Medulla oblongata (tissue), 1 donor: ENCODE data around the gene MYH16.
"Not testable (repeated sequence)": the region's sequence is repeated elsewhere in the genome, so short reads cannot be mapped to it uniquely, and the experiment has no call there.

Source experiments
- DNase-seq: peaks from one replicate; pipeline ENCODE4 v3.0.0-alpha.2; 2015; ENCODE audit errors: extremely low spot score

MYH16 gene

DNA sequence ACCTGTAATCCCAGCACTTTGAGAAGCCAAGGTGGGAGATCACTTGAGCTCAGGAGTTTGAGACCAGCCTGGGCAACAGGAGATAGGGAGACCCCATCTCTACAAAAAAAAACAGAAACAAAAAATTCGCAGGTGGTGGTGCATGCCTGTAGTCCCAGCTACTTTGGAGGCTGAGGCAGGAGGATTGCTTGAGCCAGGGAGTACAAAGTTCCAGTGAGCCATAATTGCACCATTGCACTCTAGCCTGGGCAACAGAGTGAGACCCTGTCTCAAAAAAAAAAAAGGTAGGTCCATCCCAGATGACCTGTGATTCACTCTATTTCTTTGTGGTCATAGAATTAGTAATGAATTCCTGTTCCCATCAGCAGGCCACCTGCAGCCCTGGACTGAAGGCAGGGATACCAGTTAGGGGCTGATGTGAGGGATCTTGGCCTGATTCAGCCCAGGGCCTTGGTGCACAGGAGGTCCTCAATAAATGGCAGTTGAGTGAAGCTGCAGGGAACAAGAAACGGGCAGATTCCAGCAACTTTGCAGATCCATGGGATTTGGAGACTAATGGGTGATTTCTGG is at the start of gene MYH16:
MYH16 (plus strand) TSS at position 364 of the 570 bp plus-strand sequence.
- no peak for DNase-seq

DNA sequence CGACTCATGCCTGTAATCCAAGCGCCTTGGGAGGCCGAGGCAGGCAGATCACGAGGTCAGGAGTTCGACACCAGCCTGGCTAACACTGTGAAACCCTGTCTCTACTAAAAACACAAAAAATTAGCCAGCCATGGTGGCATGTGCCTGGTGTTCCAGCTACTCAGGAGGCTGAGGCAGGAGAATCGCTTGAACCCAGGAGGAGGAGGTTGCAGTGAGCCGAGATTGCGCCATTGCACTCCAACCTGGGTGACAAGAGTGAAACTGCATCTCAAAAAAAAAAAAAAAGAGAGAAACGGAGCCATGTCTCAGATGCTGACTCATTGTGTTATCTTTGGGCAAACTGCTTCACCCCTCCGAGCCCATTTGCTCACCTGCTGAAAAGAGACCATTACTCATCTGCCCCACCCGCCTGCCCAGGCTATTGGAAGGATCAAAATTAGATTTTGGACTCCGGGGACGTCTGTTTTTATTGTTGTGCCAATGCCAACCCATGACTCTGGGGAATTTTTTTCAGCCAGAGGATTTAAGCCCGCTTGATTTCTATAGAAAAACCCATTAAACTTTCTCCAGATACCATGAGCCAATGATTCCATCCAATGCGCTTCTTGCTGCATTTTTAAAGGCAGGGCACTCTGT is 48.3 kb upstream of the MYH16 start:
- DNase-seq = not testable (repeated sequence)

DNA sequence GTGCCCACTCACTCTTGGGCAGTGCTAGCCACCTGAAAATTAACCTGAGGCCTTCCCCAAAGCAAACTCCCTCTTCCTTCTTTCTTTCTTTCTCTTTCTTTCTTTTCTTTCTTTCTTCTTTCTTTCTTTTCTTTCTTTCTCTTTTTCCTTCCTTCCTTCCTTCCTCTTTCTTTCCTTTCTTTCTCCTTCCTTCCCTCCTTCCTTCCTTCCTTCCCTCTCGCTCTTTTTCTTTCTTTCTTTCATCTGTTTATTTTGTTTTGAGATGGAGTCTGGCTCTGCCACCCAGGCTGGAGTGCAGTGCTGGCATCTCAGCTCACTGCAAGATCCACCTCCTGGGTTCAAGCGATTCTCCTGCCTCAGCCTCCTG is 47.8 kb upstream of the MYH16 start:
- no peak for DNase-seq

DNA sequence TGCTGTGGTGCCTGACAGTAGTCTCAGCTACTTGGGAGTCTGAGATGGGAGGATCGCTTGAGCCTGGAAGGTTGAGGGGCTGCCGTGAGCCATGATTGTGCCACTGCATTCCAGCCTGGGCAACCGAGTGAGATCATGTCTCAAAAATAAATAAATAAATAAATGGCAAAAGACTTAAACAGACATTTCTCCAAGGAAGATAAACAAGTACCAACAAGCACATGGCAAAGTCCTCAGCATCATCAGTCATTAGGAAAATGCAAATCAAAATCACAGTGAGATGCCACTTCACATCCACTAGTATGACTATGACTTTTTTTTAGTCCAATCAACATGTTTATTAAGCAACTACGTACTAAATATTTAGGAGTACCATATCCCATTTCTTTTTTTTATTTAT is 43.4 kb upstream of the MYH16 start:
- no peak for DNase-seq

DNA sequence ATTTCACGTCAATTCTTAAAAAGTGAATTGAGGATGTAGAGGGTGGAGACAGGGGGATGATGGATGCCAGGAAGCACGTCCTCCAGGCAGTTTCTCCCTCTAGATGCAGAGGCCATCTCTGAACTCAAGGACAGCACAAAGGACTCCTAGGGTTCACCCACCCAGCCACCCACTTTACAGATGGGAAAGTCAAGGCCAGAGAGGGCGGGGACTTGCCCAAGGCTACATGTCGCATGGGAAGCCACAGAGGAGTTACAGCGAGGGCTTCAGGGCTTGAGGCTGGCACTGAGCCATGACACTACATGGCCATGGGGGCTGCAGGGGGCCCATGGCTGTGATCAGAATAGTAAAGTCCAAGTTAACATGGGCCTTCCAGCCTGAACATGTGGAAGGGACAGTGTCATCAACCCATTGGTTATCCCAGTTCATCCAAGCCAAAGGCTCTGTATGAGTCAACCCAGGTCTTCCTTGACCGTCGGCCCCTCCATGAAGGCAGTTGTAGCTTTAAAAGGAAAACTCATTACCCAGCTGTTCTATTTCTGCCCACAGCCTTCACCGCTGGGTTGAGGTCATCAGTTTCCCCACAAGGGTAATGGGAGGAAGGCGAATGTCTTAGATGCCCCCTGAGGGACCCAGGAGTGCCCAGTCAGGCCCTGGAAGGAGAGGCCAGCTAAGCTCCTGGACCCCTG is 40.4 kb upstream of the MYH16 start:
- no peak for DNase-seq

DNA sequence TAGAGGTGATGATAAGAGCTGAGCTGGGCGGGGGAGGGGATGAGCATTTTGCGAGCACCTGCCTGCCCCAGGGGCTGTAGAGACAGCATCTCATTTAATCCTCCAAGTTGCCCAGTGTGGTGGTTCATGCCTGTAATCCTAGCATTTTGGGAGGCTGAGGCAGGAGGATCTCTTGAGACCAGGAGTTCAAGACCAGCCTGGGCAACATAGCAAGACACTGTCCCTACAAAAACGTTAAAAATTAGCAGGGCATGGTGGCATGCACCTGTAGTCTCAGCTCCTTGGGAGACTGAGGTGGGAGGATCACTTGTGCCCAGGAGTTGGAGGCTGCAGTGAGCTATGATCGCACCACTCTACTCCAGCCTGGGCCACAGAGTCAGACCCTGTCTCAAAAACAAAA is 39.7 kb upstream of the MYH16 start:
- DNase-seq = not testable (repeated sequence)

DNA sequence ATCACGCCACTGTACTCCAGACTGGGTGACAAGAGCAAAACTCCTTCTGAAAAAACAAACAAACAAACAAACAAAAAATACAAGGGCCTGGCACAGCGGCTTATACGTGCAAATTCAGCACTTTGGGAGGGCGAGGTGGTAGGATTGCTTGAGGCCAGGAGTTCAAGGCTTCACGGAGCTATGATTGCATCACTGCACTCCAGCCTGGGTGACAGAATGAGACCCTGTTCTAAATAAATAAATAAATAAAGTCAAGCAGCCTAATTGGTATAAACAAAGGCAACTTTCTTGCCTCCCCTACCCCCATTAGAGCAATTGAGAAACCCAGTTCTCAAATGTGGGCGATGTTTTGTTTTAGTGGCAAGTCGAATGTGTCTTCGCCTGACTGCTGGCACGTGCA is 38.5 kb upstream of the MYH16 start:
- DNase-seq = no peak

DNA sequence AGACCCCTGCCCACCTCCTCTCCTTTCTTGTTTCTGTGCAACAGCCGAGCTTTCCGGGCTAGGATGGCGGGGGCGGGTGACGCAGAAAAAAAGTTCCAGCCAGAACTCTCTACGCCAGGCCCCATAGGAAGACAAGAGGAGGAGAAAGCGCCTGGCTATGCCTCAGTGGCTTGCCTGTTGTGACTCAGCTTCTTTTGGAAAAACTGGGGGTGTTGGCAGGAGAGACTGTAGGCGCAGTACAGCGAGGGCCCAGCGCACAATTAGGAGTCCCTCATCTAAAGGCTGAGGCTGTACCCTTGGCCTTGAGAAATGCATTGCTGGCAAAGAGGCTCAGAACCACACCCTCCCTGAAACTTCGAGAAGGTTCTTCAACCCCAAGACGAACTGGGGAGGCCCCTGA is 36.7 kb upstream of the MYH16 start:
- no peak for DNase-seq

DNA sequence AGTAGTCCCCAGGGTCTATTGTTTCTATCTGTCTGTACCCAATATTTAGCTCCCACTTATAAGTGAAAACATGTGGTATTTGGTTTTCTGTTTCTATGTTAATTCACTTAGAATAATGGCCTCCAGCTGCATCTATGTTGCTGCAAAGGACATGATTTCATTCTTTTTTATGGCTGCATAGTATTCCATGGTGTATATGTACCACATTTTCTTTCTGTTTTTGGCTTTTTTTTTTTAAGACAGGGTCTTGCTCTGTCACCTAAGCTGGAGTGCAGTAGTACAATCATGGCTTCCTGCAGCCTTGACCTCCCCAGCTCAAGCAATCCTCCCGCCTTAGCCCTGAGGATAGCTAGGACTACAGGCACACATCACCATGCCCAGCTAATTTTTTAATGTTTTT is 34.8 kb upstream of the MYH16 start:
- not testable (repeated sequence) for DNase-seq

DNA sequence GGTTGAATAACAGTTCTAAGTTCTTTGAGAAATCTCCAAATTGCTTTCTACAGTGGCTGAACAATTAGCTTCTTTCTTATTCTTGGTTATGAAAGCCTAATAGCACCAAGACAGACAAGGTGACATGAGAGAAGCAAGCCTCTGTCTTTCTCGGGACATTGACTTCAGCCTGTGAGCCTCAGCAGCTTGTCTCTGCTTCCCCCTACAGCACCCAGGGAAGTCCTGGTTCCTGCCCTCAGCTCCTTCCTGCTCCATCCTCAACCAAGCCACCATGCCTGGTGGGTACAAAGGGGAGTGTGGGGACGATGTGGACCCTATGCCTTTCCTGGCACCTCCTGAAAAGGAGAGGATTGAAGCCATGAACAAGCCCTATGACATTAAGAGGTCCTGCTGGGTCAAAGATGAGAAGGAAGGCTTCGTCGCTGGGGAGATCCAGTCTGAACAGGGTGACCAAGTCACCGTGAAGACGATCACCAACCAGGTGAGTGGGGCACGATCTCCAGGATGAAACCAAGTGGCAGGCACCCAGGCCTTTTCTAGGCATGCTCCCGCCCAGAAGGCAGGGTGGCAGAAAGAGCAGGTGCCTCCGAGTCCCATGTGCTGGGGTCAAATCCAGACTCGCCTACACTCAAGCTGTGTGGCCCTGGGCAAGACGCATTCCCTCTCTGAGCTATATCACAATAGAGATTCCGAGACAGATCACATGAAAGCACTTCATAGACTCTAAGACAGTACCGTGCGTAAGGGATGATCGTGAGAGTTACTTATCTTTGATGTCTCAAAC is 33.9 kb upstream of the MYH16 start:
- no peak for DNase-seq

DNA sequence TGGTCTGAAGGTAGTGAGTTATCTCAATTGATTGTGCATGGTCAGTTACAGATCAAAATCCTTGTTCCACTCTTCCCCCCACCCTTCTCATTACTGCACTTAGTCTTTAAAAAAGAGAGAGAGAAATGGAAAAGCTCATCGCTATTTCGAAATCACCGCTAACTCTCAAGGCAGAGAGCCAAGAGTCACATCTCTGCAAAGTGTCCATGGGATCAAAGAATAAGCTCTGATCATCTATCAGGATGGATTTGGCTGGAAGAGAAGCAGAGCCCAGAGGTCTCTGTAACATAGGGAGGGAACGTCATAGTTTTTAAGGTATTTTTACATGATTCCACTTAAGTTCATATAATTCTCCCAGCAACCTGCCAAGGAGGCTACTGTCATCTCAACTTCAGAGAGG is 30.0 kb upstream of the MYH16 start:
- no peak for DNase-seq

DNA sequence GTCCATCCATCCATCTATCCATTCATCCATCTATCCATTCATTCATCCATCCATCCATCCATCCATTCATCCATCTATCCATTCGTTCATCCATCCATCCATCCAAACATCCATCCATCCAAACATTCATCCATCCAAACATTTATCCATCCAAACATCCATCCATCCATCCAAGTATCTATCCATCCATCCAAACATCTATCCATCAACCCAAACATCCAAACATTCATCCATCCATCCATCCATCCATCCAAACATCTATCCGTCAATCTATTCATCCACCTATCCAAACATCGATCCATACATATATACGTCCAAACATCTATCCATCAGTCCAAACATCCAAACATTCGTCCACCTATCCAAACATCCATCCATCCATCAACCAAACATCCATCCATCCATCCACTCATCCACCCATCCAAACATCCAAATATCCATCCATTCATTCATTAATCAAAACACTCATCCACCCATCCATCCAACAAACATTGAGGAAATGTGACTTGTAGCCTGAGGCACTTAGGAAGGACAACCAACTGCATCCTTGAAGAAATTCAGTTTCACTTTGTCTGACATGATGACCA is 28.8 kb upstream of the MYH16 start:
- no peak for DNase-seq

DNA sequence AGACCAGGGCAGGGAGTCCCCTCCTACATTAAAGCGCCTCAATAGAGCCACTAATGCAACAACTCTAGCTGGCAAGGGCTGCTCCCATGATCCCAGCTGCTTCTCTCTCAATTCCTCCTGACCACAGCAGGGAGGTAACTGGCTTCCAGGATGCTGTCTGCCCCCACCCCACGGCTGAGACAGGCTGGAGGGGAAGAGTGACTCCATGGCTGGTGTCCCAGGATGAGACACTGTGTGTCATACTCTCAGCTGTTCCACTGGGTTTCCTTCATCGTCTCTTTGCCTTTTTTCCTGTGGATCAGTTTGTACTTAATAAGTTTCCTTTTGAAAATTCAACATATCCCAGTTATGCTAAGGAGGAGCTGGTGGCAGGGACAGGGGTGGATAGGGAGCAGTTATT is 27.7 kb upstream of the MYH16 start:
- no peak for DNase-seq

DNA sequence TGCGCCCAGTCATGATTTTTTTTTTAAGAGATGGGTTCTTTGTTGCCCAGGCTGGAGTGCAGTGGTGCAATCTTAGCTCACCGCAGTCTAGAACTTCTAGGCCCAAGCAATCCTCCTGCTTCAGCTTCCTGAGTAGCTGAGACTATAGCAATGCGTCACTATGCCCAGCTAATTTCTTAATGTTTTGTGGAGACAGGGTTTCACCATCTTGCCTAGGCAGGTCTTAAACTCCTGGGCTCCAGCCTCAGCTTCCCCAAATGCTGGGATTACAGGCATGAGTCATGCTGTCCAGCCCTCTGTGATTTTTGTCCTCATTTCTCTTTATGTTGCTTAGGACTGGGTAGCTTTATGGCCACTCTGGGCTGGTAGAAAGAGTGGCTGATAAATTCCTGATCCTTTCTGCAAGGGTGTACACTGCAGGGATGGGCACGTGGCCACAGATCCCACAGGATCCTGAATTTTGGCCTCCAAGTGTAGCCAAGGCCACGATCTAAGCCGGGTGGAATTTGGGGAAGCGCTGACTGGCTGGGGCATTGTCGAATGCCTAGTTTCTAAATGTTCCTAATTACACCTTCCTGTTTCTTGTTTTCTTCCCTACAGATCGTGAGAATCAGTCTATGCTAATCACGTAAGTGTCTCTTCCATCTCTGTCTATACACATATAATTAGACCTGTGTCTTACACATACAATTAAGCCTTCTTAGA is 24.1 kb upstream of the MYH16 start:
- DNase-seq = no peak

DNA sequence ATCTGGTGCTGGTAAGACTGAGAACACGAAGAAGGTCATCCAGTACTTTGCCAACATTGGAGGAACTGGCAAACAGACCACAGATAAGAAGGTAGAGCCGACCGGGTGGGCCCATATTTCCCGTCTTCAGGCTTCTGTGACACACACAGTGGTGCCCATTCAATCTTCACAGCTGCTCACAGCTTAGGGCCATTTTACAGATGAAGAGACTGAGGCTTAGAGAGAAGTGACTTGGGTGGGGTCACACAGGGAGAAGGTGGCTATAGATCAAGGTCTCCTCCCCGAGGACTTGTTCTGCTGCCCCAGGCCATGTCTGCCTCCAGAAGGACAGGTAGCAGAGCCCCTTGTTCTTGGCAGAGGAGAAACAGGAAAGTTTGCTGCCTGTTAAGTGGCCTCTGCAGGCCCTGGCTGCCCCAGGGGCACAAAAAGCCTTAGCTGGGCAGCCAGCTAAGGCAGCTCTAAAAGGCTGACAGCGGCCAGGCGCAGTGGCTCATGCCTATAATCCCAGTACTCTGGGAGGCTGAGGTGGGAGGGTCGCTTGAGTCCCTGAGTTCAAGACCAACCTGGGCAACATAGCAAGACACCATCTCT is 22.6 kb upstream of the MYH16 start:
- no peak for DNase-seq

DNA sequence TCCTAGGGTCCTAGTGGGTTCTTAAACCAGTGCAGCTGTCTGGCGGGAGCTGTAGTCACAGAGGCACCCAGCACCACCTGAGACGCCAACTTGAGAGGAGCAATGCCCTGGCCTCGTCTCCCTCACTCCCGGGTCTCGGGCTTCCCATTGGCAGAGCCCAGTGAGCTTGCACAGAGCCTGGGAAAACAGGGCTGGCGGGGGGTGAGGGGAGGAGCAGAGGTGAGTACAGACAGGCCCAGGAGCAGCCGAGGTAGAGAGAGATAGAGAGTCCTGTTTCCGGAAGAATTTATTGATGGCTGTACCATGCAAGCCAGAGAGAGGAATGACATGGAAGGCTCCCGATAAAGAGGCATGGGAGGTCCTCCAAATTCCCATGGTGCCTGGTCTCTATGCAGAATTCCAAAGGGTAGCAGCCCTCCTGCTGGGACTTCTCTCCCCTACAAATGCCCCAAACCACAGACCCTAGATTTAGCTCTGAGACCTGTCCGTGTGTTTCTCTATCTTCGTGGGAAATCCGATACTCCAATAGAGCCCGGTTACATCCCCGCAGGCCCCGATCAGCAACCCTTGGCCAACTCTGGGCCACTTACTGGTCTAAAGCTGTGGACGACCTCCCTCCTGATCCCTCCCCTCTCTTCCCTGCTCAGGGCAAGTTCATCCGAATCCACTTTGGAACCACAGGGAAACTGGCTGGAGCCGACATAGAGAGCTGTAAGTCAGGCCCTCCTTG is 20.3 kb upstream of the MYH16 start:
- DNase-seq = no peak

DNA sequence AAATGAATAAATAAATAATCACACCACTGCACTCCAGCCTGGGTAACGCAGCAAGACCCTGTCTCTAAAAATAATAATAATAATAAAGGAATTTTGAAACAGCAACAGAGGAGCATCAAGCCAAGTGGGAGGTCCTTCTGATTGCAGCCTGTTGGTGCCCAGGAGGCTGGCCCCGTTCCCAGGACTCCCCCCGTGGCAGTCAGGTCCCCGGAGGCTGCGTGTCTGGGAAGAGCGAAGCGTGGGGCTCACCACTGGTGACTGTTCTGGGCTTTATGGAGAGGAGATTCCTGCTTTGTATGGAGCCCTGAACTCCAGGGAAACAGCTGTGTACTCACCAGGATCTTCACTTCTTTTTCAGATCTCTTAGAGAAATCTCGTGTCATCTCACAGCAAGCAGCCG is 19.3 kb upstream of the MYH16 start:
- DNase-seq = no peak

DNA sequence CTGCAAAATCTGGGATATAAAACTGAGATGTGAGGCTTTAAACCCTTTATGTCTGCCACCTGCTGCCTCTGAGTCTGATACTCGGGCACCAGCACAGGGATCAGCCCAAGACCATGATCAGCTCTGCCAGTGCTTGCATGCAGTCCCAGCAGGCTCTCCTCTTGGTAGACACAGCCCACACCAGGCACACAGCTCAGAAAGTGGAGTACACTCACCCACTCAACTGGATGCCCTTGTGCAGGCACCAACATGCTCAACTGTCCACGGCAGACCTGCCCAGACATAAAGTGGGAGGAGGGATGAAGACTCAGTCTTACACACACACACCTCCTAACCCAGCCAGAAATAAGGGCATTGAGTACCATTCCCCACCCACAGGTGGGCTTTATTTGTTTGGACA is 18.2 kb upstream of the MYH16 start:
- DNase-seq = no peak

DNA sequence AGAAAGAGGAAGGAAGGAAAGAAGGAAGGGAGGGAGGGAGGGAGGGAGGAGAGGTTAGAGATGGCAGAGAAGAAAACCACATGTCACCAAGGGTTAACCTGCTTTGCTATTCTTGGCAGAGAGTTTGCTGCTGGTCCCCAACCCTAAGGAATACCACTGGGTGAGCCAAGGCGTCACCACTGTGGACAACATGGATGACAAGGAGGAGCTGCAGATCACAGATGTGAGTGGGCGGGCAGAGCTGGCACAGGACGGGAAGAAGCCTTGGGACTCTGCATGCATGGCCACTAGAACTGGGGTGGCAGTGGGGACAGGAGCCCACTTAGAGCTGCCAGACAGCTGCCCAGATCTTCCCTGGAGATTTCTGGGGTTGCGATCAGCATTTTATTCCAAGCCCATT is 17.2 kb upstream of the MYH16 start:
- DNase-seq = no peak

DNA sequence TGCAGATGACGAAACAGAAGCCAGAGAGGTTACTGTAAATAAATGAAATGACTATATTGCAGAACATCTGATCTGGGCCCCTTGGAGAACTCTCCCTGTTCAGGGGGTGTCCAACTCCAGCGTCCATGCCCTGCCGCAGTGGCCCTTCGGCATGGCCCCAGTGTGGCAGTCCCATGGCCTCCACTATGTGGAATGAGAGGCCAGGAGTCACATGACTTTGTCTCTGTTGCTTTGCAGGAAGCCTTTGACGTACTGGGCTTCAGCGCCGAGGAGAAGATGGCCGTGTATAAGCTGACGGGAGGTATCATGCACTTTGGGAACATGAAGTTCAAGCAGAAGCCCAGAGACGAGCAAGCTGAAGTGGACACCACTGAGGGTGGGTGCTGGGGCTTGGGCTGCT is 15.6 kb upstream of the MYH16 start:
- no peak for DNase-seq

DNA sequence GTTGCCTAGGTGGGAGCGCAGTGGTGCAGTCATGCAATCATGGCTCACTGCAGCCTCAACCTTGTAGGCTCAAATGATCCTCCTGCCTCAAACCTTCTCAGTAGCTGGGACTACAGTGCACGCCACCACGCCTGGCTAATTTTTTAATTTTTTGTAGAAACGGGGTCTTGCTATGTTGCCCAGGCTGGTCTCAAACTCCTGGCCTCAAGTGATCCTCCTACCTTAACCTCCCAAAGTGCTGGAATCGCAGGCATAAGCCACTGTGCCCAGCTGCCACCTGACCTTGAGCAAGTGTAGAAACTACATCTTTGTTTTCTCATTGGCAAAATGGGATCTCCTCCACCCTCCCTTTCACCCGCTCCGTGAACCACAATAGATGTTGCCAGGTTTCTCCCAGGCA is 15.0 kb upstream of the MYH16 start:
- no peak for DNase-seq
